Upper lobe of left lung (tissue), 4 donors: ENCODE data around the gene CYB561D1.

Experiments used
- CTCF ChIP-seq, 6 experiments: fragments of 450-650 bp in 4 of 6; fragments of 200-600 bp in 2 of 6; sonication (generic) in 2 of 6; IDR thresholded peaks; one replicate each; pipeline ENCODE4 v1.5.1; 2016 to 2019; ENCODE audit warnings: antibody characterized with exemption in 6 of 6
- EP300 ChIP-seq, 4 donors: sonication (generic); formaldehyde crosslinking; IDR thresholded peaks; one replicate each; pipeline ENCODE4 v1.5.1; 2017; ENCODE audit warnings: antibody characterized with exemption in 4 of 4, control low read depth in 2 of 4
- POLR2A ChIP-seq, 4 donors: fragments of 450-650 bp; IDR thresholded peaks; one replicate each; pipeline ENCODE4 v1.5.1; 2016 to 2017; ENCODE audit warnings: antibody characterized with exemption in 4 of 4, mild to moderate bottlenecking in 2 of 4
- POLR2AphosphoS5 ChIP-seq, 2 donors: sonication (generic); formaldehyde crosslinking; IDR thresholded peaks; one replicate each; pipeline ENCODE4 v1.5.1; 2017; ENCODE audit warnings: antibody characterized with exemption in 2 of 2

- TF ChIP-seq CTCF (IDR thresholded peaks at IDR 0.05) (no peak), POLR2A (IDR thresholded peaks at IDR 0.05) (no peak), POLR2AphosphoS5 (IDR thresholded peaks at IDR 0.05) (no peak), EP300 (IDR thresholded peaks at IDR 0.05) (no peak)
Observed at GRCh38 chr1:109501644-109502363, 7.9 kb downstream of the CYB561D1 start.
